AG09309 (cell line): Measurements from ENCODE around the gene CUTA.
A peak's percentile ranks its signal among the peaks of the same experiment; 100 is the strongest.

ENCODE experiments used
- DNase-seq: peaks from one replicate; pipeline ENCODE4 v3.0.0-alpha.2; 2010; ENCODE audit warnings: low read depth
- H3K4me3 ChIP-seq: 2 replicates; pipeline ENCODE4 v1.5.1; 2011; ENCODE audit warnings: mild to moderate bottlenecking, low read depth, low read length, moderate library complexity; ENCODE audit not compliant: control insufficient read depth
- CTCF ChIP-seq: IDR thresholded peaks from 2 replicates; pipeline ENCODE4 v1.5.1; 2011; ENCODE audit warnings: mild to moderate bottlenecking, low read depth, low read length, inconsistent platforms; ENCODE audit not compliant: insufficient read depth, control insufficient read depth; ENCODE audit errors: missing control alignments

CUTA gene

GRCh38 chr6:33455051-33455450, 37.1 kb upstream of the CUTA start:
- no peak for DNase-seq
- TF ChIP-seq CTCF = no peak

GRCh38 chr6:33454009-33454946, 36.4 kb upstream of the CUTA start, which contains the start of gene ZBTB9:
Gene ZBTB9, plus strand, starts transcription at chr6:33454576. Its CDS starts 525 bp downstream, at chr6:33455101.
- DNase-seq = peak; percentile 78

More at GRCh38 chr6:33455051-33455450, 37.1 kb upstream of the CUTA start:
- H3K4me3 ChIP-seq = peak overlapping the region; percentile 70

GRCh38 chr6:33453393-33454008, 35.6 kb upstream of the CUTA start:
- DNase-seq = no peak
- peak overlapping the region; percentile 70 for H3K4me3 ChIP-seq
- TF ChIP-seq CTCF = no peak

More at GRCh38 chr6:33454009-33454946, 36.4 kb upstream of the CUTA start, which contains the start of gene ZBTB9:
- peak within 1 kb of the TSS; percentile 70 for H3K4me3 ChIP-seq
- TF ChIP-seq CTCF = no peak

GRCh38 chr6:33452496-33452895, 34.6 kb upstream of the CUTA start:
- no peak for DNase-seq
- TF ChIP-seq CTCF = no peak
- no peak overlapping the region for H3K4me3 ChIP-seq

DNA sequence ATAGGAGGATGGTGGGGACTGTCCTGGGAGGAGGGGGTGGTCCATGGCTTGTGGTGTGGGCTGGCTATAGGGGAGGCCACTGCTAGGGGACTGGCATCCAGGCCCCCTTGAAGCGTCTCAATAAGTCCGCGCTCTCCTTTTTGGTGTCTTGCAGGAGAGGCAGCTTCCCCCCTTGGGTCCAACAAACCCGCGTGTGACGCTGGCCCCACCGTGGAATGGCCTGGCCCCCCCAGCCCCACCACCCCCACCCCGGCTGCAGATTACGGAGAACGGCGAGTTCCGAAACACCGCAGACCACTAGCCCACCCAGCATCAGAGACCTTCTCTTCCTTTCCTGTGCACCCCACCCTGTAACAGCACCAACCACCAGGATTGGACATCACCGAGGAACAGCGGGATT, 33.7 kb upstream of the CUTA start:
- no peak for DNase-seq
- no peak for TF ChIP-seq CTCF
- no peak overlapping the region for H3K4me3 ChIP-seq

- H3K4me3 ChIP-seq = no peak overlapping the region
- TF ChIP-seq CTCF = no peak
- DNase-seq = no peak
Measured at GRCh38 chr6:33450434-33450833, 32.5 kb upstream of the CUTA start.
